ENCODE data around the gene ZNF691.

ZNF691 gene

DNA sequence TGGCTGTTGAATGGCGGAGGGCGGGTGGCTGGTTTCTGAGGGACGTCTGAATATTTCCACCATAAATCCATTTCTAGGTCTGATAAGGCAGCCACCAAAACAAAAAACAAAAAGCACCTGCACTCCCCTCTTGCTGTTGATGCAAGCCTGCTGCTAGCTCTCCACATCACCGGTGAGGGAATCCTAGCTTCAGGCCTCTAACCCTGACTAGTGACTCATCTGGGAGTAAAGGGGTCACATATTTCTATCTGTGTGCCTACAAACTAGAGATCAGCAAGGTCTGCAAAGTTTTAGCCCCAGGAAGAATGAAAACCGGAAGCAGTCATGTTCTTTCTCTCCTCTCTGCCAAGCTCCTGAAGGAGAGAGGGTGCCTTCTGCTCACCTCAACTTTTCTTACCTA is 39.8 kb upstream of the ZNF691 start:
- Histone ChIP-seq H3K4me1 (ENCODE audit: control insufficient read depth, insufficient read depth, low read length) (no peaks in the 10 kb centered on the region), H3K9me3 (ENCODE audit: control insufficient read depth, insufficient read depth, low read depth, low read length) (no peaks in the 10 kb centered on the region), H3K27ac (ENCODE audit: extremely low read depth, low read depth, low read length) (no peak overlapping the region), H3K4me3 (ENCODE audit: low read depth, low read length) (no peak overlapping the region), H3K36me3 (ENCODE audit: control insufficient read depth in 2 of 2, insufficient read depth in 1 of 2, low read length in 2 of 2) (peaks cover 0 to 39% of the 10 kb centered on the region in 2 experiments; a peak in 2 of 3 replicates)
- POLR2A ChIA-PET = no interaction called here
- TF ChIP-seq ZNF626 (tag by site-specific recombination; IDR thresholded peaks at IDR 0.05) = no peak
- no peak for TF ChIP-seq HOXD13 (CRISPR knock-in tag; IDR thresholded peaks at IDR 0.05; ENCODE audit: borderline replicate concordance)
- TF ChIP-seq FEZF1 (tag by site-specific recombination; IDR thresholded peaks at IDR 0.05) = no peak
- TF ChIP-seq ZNF501 (tag by site-specific recombination; IDR thresholded peaks at IDR 0.05) = no peak
- CTCF ChIA-PET = interaction anchor here (1.1 to 2.0 kb wide), 2 partner anchors 13 to 39 kb away, joined by 3 to 6 read pairs; partner anchors contain the start of genes C1orf50 and P3H1

DNA sequence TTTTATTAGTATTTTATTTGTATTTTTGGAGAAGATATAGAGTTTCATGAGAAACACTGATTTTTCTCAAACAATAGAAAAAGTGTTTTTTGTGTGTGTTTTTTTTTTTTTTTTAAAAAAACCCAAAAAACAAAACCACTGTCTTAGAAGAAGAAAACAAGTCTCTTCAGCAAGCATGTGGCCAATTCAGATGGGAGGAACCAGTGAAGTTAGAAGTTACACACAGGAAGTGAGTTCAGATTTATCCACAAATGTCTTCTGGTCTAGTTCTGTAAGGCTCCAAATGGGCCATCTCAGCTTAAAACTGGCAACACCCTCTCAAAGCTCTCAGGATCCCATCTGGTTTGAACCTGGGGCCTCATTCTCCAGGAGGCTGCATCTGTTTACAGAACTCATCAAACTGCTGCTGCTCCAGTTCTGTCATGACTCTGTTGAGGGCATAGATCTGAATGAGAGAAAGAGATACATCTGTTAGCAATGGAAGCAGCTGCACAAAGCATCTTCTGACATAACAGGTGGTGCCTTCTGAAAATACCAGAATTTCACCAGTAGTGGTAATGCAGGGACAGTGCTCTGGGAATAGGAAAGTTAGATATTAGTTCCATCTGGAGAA is 39.3 kb upstream of the ZNF691 start:
- CTCF ChIA-PET = interaction anchor here (1.1 kb wide), 1 partner anchor 12 kb away, joined by 3 read pairs; no protein-coding TSS in a partner anchor
- POLR2A ChIA-PET = no interaction called here
- Histone ChIP-seq H3K4me1 (ENCODE audit: control insufficient read depth, insufficient read depth, low read length) (no peaks in the 10 kb centered on the region), H3K4me3 (ENCODE audit: low read depth, low read length) (no peak overlapping the region), H3K9me3 (ENCODE audit: control insufficient read depth, insufficient read depth, low read depth, low read length) (no peaks in the 10 kb centered on the region), H3K27ac (ENCODE audit: extremely low read depth, low read depth, low read length) (no peak overlapping the region), H3K36me3 (ENCODE audit: control insufficient read depth in 2 of 2, insufficient read depth in 1 of 2, low read length in 2 of 2) (peaks cover 0 to 39% of the 10 kb centered on the region in 2 experiments; a peak in 2 of 3 replicates)
- no peak for TF ChIP-seq EGR2 (tag by site-specific recombination; IDR thresholded peaks at IDR 0.05; ENCODE audit: low read depth)
- TF ChIP-seq ZSCAN23 (tag by site-specific recombination; IDR thresholded peaks at IDR 0.05) = no peak
- TF ChIP-seq, protein P1, sequence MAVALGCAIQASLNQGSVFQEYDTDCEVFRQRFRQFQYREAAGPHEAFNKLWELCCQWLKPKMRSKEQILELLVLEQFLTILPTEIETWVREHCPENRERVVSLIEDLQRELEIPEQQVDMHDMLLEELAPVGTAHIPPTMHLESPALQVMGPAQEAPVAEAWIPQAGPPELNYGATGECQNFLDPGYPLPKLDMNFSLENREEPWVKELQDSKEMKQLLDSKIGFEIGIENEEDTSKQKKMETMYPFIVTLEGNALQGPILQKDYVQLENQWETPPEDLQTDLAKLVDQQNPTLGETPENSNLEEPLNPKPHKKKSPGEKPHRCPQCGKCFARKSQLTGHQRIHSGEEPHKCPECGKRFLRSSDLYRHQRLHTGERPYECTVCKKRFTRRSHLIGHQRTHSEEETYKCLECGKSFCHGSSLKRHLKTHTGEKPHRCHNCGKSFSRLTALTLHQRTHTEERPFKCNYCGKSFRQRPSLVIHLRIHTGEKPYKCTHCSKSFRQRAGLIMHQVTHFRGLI (tag by site-specific recombination; IDR thresholded peaks at IDR 0.05) = no peak
- no peak for TF ChIP-seq ZNF248 (tag by site-specific recombination; IDR thresholded peaks at IDR 0.05)
- no peak for TF ChIP-seq ZNF366 (tag by site-specific recombination; conservative IDR thresholded peaks at IDR 0.05)
- TF ChIP-seq ZNF394 (tag by site-specific recombination; IDR thresholded peaks at IDR 0.05; ENCODE audit: borderline replicate concordance) = no peak
- TF ChIP-seq ZNF544 (tag by site-specific recombination; IDR thresholded peaks at IDR 0.05) = no peak
- no peak for TF ChIP-seq ZBTB8A (tag by site-specific recombination; IDR thresholded peaks at IDR 0.05)
- no peak for TF ChIP-seq ZNF121 (tag by site-specific recombination; IDR thresholded peaks at IDR 0.05)
- no peak for TF ChIP-seq GLI4 (tag by site-specific recombination; IDR thresholded peaks at IDR 0.05)
- TF ChIP-seq, protein P2, sequence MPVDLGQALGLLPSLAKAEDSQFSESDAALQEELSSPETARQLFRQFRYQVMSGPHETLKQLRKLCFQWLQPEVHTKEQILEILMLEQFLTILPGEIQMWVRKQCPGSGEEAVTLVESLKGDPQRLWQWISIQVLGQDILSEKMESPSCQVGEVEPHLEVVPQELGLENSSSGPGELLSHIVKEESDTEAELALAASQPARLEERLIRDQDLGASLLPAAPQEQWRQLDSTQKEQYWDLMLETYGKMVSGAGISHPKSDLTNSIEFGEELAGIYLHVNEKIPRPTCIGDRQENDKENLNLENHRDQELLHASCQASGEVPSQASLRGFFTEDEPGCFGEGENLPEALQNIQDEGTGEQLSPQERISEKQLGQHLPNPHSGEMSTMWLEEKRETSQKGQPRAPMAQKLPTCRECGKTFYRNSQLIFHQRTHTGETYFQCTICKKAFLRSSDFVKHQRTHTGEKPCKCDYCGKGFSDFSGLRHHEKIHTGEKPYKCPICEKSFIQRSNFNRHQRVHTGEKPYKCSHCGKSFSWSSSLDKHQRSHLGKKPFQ (tag by site-specific recombination; IDR thresholded peaks at IDR 0.05) = no peak
- TF ChIP-seq, protein P3, sequence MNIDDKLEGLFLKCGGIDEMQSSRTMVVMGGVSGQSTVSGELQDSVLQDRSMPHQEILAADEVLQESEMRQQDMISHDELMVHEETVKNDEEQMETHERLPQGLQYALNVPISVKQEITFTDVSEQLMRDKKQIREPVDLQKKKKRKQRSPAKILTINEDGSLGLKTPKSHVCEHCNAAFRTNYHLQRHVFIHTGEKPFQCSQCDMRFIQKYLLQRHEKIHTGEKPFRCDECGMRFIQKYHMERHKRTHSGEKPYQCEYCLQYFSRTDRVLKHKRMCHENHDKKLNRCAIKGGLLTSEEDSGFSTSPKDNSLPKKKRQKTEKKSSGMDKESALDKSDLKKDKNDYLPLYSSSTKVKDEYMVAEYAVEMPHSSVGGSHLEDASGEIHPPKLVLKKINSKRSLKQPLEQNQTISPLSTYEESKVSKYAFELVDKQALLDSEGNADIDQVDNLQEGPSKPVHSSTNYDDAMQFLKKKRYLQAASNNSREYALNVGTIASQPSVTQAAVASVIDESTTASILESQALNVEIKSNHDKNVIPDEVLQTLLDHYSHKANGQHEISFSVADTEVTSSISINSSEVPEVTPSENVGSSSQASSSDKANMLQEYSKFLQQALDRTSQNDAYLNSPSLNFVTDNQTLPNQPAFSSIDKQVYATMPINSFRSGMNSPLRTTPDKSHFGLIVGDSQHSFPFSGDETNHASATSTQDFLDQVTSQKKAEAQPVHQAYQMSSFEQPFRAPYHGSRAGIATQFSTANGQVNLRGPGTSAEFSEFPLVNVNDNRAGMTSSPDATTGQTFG (tag by site-specific recombination; IDR thresholded peaks at IDR 0.05; ENCODE audit: borderline replicate concordance) = no peak
- TF ChIP-seq ZNF24 (tag by site-specific recombination; IDR thresholded peaks at IDR 0.05) = no peak
- no peak for TF ChIP-seq ZNF140 (tag by site-specific recombination; IDR thresholded peaks at IDR 0.05)
- no peak for TF ChIP-seq ZNF473 (tag by site-specific recombination; IDR thresholded peaks at IDR 0.05)
- TF ChIP-seq ZNF239 (tag by site-specific recombination; IDR thresholded peaks at IDR 0.05) = no peak
